ENCODE results near the gene NTMT1.

GRCh38 chr9:129626079-129626624, at the start of gene NTMT1:
- no peak for TF ChIP-seq CTCF (conservative IDR thresholded peaks at IDR 0.05; ENCODE audit: low read depth, low read length)
- TF ChIP-seq EZH2 (IDR thresholded peaks at IDR 0.05; ENCODE audit: low read length, unreplicated experiment): no peak

Data from PC-3 (cell line).